Esophagus (tissue), 2 donors: ENCODE data around the gene IL17B. TPM values are rescaled to one million over a fixed set of nuclear protein-coding genes. Genes with fewer than 3 reads are reported as not detected.
A peak's percentile ranks its signal among the peaks of the same experiment; 100 is the strongest.

Source experiments
- H3K27ac ChIP-seq, 2 donors: one replicate each; pipeline ENCODE4 v1.5.1; 2013; ENCODE audit warnings: low read depth in 2 of 2, mild to moderate bottlenecking in 2 of 2, inconsistent platforms in 1 of 2, low read length in 1 of 2, moderate library complexity in 1 of 2
- H3K27me3 ChIP-seq, 2 donors: one replicate each; pipeline ENCODE4 v1.6.1; 2013; ENCODE audit warnings: low read length in 2 of 2, control low read depth in 1 of 2, mild to moderate bottlenecking in 1 of 2; ENCODE audit not compliant: insufficient read depth in 2 of 2, control insufficient read depth in 1 of 2
- H3K36me3 ChIP-seq, 2 donors: one replicate each; pipeline ENCODE4 v1.6.1; 2013; ENCODE audit warnings: low read length in 1 of 2; ENCODE audit not compliant: control insufficient read depth in 2 of 2, insufficient read depth in 2 of 2
- H3K4me1 ChIP-seq, 2 donors: one replicate each; pipeline ENCODE4 v1.6.1; 2013; ENCODE audit warnings: low read length in 1 of 2; ENCODE audit not compliant: control insufficient read depth in 2 of 2, insufficient read depth in 2 of 2
- H3K4me3 ChIP-seq, 2 donors: one replicate each; pipeline ENCODE4 v1.5.1; 2013; ENCODE audit warnings: low read length in 2 of 2, mild to moderate bottlenecking in 2 of 2, low read depth in 1 of 2, moderate library complexity in 1 of 2
- H3K9me3 ChIP-seq, 2 donors: one replicate each; pipeline ENCODE4 v1.6.1; 2013; ENCODE audit warnings: mild to moderate bottlenecking in 2 of 2, low read depth in 1 of 2, low read length in 1 of 2, moderate library complexity in 1 of 2; ENCODE audit not compliant: control insufficient read depth in 2 of 2, insufficient read depth in 1 of 2
- WGBS, 2 donors: extraction: QIAGEN DNeasy Blood & Tissue Kit; methylation state at CpG; one replicate each; pipeline ENCODE4 v1.1.7; 2013; 5-methylcytosine and 5-hydroxymethylcytosine counted together
- polyA plus RNA-seq, 2 donors: library from polyadenylated mRNA; stranded (reverse); fragments of 200-250 nt; gene quantifications; one replicate each; pipeline ENCODE4 v1.2.3, GENCODE V29; 2013
- donor health status: healthy with polysubstance abuse.
- donor health status: Bipolar disorder and iron deficiency.

Gene IL17B
- polyA plus RNA-seq, 2 donors, result 1.4 TPM

- H3K4me1 ChIP-seq, result peaks cover 0 to 3% of the 10 kb centered on the region in 2 donors
- no peak overlapping the region for H3K4me3 ChIP-seq
Measured at GRCh38 chr5:149422366-149423048, 43.4 kb upstream of the IL17B start.

GRCh38 chr5:149421834-149422233 is 42.7 kb upstream of the IL17B start:
- H3K4me1 ChIP-seq, result peaks cover 0 to 3% of the 10 kb centered on the region in 2 donors
- WGBS, 2 donors, result 52 to 62% methylated on average over 5 of the region's 5 CpGs

More at GRCh38 chr5:149422366-149423048, 43.4 kb upstream of the IL17B start:
- Histone ChIP-seq H3K9me3 (no peaks in the 10 kb centered on the region), H3K27ac (peak overlapping the region; percentile 77 to 89), H3K27me3 (no peaks in the 10 kb centered on the region), H3K36me3 (no peaks in the 10 kb centered on the region)
- WGBS, 2 donors, result 30 to 35% methylated on average over 18 to 19 of the region's 19 CpGs

DNA sequence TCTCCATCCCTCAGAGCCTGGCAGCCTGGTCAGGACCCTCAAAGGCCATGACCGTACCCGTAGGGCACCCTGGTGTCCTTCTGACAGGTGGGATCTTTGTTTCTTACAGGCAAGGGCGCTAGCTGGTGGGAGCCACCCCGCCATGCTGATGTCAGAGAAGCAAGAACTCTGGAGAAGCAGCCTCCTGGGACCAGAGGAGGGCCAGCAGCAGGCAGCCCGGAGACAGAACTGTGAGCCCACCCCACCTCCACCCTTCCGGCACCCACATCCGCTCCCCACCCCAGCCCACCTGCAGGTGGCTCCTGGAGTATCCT is 42.2 kb upstream of the IL17B start:
- H3K4me3 ChIP-seq, result no peak overlapping the region
- H3K27ac ChIP-seq, result peak overlapping the region; percentile 62 to 89
- WGBS, 2 donors, result 77 to 86% methylated on average over 7 of the region's 7 CpGs
- H3K4me1 ChIP-seq, result peaks cover 0 to 3% of the 10 kb centered on the region in 2 donors
- no peaks in the 10 kb centered on the region for H3K27me3 ChIP-seq
- H3K9me3 ChIP-seq, result no peaks in the 10 kb centered on the region
- no peaks in the 10 kb centered on the region for H3K36me3 ChIP-seq

More at GRCh38 chr5:149421834-149422233, 42.7 kb upstream of the IL17B start:
- Histone ChIP-seq H3K36me3 (no peaks in the 10 kb centered on the region), H3K9me3 (no peaks in the 10 kb centered on the region), H3K27me3 (no peaks in the 10 kb centered on the region), H3K4me3 (no peak overlapping the region), H3K27ac (peak overlapping the region; percentile 77 to 89)

DNA sequence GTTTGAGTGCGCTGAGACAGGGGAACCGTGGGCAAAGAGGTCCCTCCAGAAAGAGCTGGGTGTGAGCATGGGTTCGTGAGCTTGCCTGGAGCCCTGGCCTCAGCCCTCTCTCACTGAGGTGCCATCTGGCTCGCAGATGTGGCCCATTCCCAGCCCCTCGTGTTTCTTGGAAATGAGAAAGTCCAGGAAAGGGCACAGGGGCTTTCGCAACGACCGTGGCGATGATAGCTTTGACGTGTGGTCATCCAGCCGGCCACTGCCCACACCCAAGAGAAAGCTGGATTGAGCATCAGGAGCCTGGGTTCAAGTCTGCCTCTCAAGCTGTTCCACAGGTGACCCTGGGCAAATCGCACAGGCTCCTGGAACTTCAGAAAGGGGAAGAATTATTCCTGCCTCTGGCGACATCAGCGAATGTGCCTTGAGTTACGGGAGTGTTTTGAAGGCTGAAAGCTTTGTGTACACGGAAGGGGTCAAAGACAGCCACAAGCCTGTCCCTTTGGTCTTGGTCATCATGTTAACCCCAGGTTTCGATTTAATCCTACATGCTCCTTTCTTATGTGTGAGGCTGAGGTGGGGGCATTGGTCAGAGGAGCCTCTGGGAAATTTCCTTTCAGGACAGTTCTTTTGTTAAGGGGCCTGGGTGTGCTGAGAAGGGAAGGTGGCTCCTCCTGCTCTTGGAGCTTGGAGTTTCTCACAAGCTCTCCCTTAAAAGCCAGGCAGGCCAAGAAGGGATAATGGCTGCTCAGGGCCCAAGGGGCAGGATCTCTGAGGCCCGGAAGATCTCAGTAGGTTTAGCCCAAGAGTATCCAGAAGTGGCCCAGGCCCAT is 41.7 kb upstream of the IL17B start:
- H3K27me3 ChIP-seq, result no peaks in the 10 kb centered on the region
- no peaks in the 10 kb centered on the region for H3K9me3 ChIP-seq
- H3K36me3 ChIP-seq, result no peaks in the 10 kb centered on the region
- H3K4me1 ChIP-seq, result peaks cover 0 to 3% of the 10 kb centered on the region in 2 donors
- WGBS, 2 donors, result 68 to 72% methylated on average over 18 of the region's 18 CpGs
- no peak overlapping the region for H3K4me3 ChIP-seq
- H3K27ac ChIP-seq, result peak overlapping the region; percentile 62 to 89

GRCh38 chr5:149419859-149420544 is 40.9 kb upstream of the IL17B start:
- 59 to 63% methylated on average over 13 of the region's 13 CpGs for WGBS, 2 donors
- Histone ChIP-seq H3K9me3 (no peaks in the 10 kb centered on the region), H3K4me1 (peaks cover 0 to 3% of the 10 kb centered on the region in 2 donors), H3K4me3 (no peak overlapping the region), H3K27ac (peak overlapping the region; percentile 62 to 89), H3K27me3 (no peaks in the 10 kb centered on the region), H3K36me3 (no peaks in the 10 kb centered on the region)

- H3K4me3 ChIP-seq, result no peak overlapping the region
- peaks cover 0 to 3% of the 10 kb centered on the region in 2 donors for H3K4me1 ChIP-seq
- no peaks in the 10 kb centered on the region for H3K27me3 ChIP-seq
- no peaks in the 10 kb centered on the region for H3K36me3 ChIP-seq
- H3K9me3 ChIP-seq, result no peaks in the 10 kb centered on the region
- 65 to 67% methylated on average over 3 of the region's 3 CpGs for WGBS, 2 donors
- peak overlapping the region; percentile 62 to 89 for H3K27ac ChIP-seq
Measured at GRCh38 chr5:149419532-149419858, 40.4 kb upstream of the IL17B start.

GRCh38 chr5:149418910-149419531 is 39.9 kb upstream of the IL17B start:
- H3K9me3 ChIP-seq, result no peaks in the 10 kb centered on the region
- H3K27me3 ChIP-seq, result no peaks in the 10 kb centered on the region
- H3K27ac ChIP-seq, result peak overlapping the region; percentile 47 to 62
- peaks cover 0 to 3% of the 10 kb centered on the region in 2 donors for H3K4me1 ChIP-seq
- no peaks in the 10 kb centered on the region for H3K36me3 ChIP-seq
- H3K4me3 ChIP-seq, result no peak overlapping the region
- WGBS, 2 donors, result 67 to 73% methylated on average over 6 of the region's 6 CpGs

DNA sequence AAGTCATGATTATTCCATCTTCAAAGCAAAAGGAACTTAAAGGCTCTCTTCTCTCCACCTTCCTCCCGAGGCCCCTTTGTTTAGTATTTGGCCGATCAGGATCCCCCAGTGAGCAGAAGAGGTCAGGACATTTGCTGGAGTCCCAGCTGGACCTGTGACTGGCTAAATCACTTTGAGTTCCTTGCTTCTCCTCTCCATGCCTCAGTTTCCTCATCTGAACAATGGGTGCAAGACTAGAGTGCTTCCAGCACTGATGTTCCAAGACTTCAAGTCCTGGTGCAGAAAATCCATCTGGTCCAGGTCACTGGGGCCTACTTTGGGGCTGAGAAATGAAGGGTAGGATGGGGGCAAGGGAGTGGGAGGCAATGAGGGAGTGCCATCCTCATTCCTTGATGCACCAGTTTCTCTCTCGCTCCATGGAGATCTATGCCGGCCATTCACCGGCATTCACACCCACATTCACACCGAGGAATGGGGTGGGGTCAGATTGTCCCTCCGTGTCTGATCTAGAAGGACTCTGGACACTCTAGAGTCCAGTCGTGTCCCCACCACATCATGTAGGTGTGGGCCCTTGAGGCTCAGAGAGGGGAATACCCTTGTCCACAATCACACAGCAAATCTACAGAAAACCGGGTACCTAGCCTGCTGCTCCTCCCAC is 38.7 kb upstream of the IL17B start:
- H3K4me1 ChIP-seq, result no peaks in the 10 kb centered on the region
- H3K4me3 ChIP-seq, result no peak overlapping the region
- WGBS, 2 donors, result 71 to 72% methylated on average over 9 of the region's 9 CpGs

More for the DNA sequence above, 38.7 kb upstream of the IL17B start:
- Histone ChIP-seq H3K9me3 (no peaks in the 10 kb centered on the region), H3K27me3 (no peaks in the 10 kb centered on the region), H3K27ac (peak overlapping the region; percentile 62 to 88), H3K36me3 (no peaks in the 10 kb centered on the region)
